ENCODE results near the gene OSBPL10. TPM values are rescaled to one million over a fixed set of nuclear protein-coding genes. Genes with fewer than 3 reads are reported as not detected.

The OSBPL10 gene
- total RNA-seq, 4 donors from 2014 or later: 30.0 to 49.7 (median 43.7) TPM

DNA sequence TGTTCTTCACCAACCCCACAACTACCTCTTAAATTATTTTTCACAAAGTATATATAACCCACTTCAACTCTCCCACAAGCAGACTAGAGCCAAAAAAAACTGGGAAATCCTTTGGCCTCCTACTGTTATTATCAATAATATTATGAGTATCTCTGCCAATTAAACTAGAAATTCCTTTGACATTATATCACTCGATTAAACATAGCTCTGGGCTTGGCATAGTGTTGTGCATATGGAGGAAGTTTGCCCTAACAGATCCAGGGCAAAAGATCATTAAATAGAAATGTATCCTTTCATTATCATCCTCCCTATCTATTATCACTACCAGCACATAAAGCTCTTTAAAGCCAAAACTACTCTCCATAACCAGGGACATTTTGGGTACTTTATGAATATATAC, 74.9 kb downstream of the OSBPL10 start:
- no peak for DNase-seq
- Histone ChIP-seq H3K27ac (no peak overlapping the region), H3K4me1 (no peaks in the 10 kb centered on the region), H3K4me3 (no peak overlapping the region), H3K9me3 (no peaks in the 10 kb centered on the region), H3K27me3 (no peaks in the 10 kb centered on the region), H3K36me3 (no peaks in the 10 kb centered on the region)
- intact Hi-C loops (cut with DNase I; ENCODE audit: low total_unique reads): no loop called here
- TF ChIP-seq, protein P1, sequence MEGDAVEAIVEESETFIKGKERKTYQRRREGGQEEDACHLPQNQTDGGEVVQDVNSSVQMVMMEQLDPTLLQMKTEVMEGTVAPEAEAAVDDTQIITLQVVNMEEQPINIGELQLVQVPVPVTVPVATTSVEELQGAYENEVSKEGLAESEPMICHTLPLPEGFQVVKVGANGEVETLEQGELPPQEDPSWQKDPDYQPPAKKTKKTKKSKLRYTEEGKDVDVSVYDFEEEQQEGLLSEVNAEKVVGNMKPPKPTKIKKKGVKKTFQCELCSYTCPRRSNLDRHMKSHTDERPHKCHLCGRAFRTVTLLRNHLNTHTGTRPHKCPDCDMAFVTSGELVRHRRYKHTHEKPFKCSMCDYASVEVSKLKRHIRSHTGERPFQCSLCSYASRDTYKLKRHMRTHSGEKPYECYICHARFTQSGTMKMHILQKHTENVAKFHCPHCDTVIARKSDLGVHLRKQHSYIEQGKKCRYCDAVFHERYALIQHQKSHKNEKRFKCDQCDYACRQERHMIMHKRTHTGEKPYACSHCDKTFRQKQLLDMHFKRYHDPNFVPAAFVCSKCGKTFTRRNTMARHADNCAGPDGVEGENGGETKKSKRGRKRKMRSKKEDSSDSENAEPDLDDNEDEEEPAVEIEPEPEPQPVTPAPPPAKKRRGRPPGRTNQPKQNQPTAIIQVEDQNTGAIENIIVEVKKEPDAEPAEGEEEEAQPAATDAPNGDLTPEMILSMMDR (IDR thresholded peaks at IDR 0.05): no peak
- TF ChIP-seq POLR2A (IDR thresholded peaks at IDR 0.05): no peak

DNA sequence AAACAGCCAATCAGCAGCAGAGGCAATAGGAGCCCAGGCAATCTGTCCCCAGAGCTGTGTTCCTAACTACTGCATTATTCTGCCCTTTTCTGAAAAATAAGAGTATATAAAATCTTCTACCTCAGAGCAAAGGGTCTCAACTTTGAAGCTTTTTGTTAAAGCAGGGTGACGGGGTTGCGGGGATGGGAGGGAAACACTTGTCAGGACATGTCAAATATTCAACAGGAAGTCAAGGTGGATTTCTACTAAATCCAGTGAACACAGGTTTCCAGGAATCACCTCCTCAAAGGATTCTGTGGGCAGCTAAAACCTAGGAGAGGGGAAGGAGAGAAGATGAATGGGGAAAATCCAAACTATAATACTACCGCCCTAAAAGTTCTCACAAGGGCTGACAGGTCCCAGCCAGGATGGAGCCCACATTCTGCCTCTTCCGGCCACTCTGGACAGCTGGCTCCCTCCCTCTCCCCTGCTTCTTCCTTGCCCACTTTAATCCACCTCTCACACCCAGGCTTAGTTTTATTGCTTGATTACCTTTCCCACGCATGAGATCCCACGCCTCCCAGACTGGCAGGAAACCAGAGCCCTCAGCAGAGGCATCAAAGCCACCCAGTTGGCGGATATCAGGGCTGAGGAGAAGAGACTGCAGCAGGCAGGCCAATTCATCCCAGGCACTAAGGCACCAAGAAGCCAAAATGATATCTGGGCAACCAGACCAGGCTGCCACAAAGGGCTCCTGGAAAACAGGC, 77.2 kb downstream of the OSBPL10 start:
- Histone ChIP-seq H3K27ac (no peak overlapping the region), H3K4me1 (no peaks in the 10 kb centered on the region)

DNA sequence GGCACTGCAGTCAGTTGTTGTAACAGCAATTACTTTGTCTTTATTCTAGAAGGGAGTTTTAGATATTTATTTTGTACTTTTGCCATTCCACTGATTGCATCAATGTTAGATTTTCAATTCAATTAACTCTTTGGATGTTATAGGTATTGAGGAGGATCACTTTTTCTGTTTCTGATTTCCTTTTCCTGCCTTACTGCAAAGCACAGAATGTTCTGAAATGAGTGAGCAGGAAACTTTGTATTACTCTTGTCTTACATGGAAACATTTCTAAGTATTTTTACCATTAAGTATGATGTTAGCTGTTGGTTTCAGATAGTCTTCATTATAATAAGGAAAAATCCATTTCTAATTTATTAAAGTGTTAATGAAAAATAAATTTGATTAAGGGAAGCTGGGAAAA, 80.5 kb downstream of the OSBPL10 start:
- TF ChIP-seq POLR2A (IDR thresholded peaks at IDR 0.05): no peak
- TF ChIP-seq, protein P1 (IDR thresholded peaks at IDR 0.05): no peak
- no peaks in the 10 kb centered on the region for H3K36me3 ChIP-seq
- H3K9me3 ChIP-seq: no peaks in the 10 kb centered on the region
- no peaks in the 10 kb centered on the region for H3K4me1 ChIP-seq
- intact Hi-C loops (cut with DNase I; ENCODE audit: low total_unique reads): no loop called here
- H3K27me3 ChIP-seq: no peaks in the 10 kb centered on the region
- H3K4me3 ChIP-seq: no peak overlapping the region
- DNase-seq: no peak
- H3K27ac ChIP-seq: no peak overlapping the region

More for the DNA sequence above, 77.2 kb downstream of the OSBPL10 start:
- intact Hi-C loops (cut with DNase I; ENCODE audit: low total_unique reads): no loop called here
- H3K4me3 ChIP-seq: no peak overlapping the region
- TF ChIP-seq POLR2A (IDR thresholded peaks at IDR 0.05): no peak
- TF ChIP-seq, protein P1 (IDR thresholded peaks at IDR 0.05): no peak
- no peaks in the 10 kb centered on the region for H3K9me3 ChIP-seq
- H3K27me3 ChIP-seq: no peaks in the 10 kb centered on the region
- no peak for DNase-seq
- H3K36me3 ChIP-seq: no peaks in the 10 kb centered on the region

DNA sequence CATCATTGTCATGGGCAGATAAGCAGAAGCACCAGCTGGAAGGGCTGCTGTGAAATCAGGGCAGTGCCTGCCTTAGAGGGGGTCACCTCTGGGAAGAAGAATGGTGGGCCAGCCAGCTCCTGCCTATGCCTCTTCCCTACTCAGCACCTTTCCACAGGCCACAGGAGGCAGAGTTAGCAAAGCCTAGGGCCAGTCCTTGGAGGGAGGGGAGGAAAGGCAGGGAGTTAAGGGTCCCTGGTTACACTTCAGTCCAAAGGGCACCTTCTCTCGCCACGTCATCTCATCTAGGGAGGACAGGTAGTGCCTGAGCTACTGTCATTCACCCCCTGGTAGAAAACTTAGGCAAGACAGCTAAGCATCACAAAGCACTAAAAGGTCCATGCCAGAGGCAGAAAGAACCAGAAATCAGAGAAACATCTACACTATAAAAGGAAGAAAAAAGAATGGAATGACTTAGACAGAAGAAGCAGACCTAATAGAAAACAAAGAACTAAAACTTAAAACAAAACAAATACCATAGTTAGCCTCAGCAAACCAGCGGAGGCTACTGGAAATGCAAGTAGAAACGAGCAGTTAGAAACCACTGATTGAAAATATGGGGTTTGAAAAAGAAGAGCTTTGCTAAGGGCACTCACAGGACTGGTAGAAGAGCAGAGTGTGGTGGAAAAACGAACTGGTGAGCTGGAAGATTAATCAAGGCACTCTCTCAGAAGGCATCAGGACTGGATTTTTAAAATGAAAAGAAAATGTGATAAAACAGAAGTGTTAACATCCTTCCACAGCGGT, 84.2 kb downstream of the OSBPL10 start:
- Histone ChIP-seq H3K9me3 (no peaks in the 10 kb centered on the region), H3K27ac (no peak overlapping the region), H3K36me3 (no peaks in the 10 kb centered on the region), H3K4me3 (no peak overlapping the region), H3K27me3 (no peaks in the 10 kb centered on the region), H3K4me1 (no peaks in the 10 kb centered on the region)
- no peak for DNase-seq
- intact Hi-C loops (cut with DNase I; ENCODE audit: low total_unique reads): no loop called here
- no peak for TF ChIP-seq POLR2A (IDR thresholded peaks at IDR 0.05)
- TF ChIP-seq, protein P1 (IDR thresholded peaks at IDR 0.05): no peak

DNA sequence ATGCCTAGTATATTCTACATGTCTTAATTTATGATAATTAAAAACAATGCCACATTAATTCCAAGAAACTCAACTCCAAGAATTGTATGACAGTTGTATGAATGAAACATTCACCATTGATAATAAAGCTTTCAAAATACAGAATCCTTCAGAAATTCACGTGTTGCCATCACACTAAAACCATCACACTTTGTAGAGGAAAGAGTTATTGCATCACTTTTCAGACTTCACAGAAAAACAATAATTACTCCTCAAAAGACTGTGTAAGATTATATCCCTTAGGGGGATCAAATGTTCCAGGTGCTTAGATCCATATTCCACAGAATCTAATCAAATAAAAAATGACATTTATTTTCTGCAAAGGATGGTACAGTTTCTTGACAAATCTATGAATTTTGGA, 85.0 kb downstream of the OSBPL10 start:
- no peak for TF ChIP-seq POLR2A (IDR thresholded peaks at IDR 0.05)
- TF ChIP-seq, protein P1 (IDR thresholded peaks at IDR 0.05): no peak
- H3K27ac ChIP-seq: no peak overlapping the region
- no peak overlapping the region for H3K4me3 ChIP-seq
- DNase-seq: no peak
- H3K4me1 ChIP-seq: no peaks in the 10 kb centered on the region
- no peaks in the 10 kb centered on the region for H3K36me3 ChIP-seq
- no peaks in the 10 kb centered on the region for H3K9me3 ChIP-seq
- intact Hi-C loops (cut with DNase I; ENCODE audit: low total_unique reads): no loop called here
- no peaks in the 10 kb centered on the region for H3K27me3 ChIP-seq
